GDM1 (cell line): Measurements from ENCODE around the gene MID2.
"Not testable (repeated sequence)": the region's sequence is repeated elsewhere in the genome, so short reads cannot be mapped to it uniquely, and the experiment has no call there.

Experiments used
- DNase-seq: peaks from one replicate; lab custom pipeline; 2025; lab: John Stamatoyannopoulos, UW

Gene MID2

DNA sequence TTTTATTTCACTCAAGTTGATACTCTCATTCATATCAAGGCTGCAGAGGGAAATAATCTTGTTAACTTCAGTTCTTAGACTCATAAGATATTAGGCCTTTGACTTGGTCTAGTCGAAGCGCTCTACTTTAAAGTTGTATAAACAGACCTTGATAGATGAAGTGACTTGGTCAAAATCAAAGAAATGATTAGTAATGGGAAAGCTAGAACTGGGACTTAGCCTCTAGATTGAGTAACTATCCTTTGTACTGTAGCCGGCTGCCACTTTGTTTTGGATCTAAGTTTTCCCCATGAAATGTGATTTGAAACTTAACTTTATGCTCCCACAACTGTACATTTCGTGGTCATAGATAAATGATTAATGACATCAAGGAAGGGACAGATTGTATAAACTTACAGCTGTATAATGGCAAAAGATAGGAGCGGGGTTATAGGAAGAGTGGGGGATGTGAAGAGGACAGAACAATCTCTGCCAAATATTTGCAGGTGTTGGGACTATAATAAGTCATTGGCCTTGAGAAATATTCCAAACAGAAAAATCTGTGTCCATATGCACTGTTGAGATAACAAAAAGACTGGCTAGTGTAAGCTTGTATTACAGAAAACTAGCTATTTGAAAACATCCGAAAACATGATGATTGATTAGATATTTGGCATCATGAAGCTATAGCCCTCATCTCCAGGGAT is 17.2 kb downstream of the MID2 start:
- DNase-seq = no peak

DNA sequence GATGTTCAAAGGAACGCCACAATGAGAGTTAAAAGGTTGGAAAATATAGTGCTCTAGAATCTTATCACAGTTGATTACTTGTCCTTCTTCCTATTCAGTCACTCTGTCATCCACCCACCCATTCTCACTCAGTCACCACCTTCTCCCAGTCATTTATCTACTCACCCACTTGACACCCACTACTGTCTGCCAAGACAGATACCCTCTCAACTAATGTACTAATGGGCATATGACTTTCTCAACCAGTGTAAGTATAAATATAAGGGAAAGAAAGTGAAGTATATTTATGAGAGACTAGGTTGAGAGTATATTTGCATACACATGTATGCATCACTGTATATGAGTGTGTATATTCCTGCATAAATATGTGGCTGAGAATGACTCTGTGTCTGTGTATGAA is 20.0 kb downstream of the MID2 start:
- DNase-seq = no peak

DNA sequence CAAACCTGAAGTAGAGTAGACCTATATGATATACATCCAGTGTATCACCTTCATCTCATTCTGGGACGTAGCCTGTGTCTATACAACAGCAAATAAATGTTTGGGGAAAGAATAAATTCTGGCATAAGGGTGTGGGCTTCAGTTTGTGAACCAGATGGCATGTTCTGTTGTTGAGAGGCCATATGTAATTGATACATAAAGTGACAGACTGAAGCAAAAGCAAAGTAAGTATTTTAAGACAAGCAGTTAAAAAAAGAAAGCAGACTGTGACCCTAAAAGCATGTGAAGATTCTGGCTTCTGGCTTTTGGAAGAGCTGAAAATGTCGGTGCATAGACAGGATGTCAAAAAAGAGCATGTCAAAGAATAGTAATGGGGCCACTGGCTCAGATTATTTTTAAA is 22.9 kb downstream of the MID2 start:
- no peak for DNase-seq

DNA sequence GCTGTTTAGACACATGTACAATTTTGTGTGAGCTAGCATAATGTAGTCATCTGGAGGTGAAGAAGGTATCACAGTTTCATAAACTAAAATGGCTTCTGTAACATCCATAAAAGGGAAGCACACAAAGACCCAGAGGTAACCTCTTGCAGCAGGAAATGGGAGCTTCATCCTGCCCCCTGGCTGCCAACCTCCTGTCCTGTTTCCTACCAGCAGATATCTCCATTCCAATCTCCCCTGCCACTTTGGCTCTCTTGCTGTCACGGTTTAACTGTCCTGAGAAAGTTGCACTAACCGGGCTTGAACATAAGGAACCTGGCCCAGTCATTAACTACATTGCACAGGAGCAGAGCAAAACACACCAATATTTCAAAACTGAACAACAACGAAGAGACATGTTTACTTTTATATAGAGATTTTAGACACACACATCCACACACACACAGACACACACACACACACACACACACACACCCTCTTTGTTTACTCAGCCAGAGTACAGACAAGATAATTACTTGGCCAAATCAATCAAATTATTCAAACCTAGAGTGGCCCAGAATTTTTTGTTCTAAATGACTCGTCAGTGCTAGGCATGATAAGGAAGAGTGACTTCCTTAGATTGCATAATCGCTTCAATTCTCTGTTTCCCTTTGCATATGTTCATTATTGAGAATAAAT is 24.2 kb downstream of the MID2 start:
- DNase-seq = no peak

DNA sequence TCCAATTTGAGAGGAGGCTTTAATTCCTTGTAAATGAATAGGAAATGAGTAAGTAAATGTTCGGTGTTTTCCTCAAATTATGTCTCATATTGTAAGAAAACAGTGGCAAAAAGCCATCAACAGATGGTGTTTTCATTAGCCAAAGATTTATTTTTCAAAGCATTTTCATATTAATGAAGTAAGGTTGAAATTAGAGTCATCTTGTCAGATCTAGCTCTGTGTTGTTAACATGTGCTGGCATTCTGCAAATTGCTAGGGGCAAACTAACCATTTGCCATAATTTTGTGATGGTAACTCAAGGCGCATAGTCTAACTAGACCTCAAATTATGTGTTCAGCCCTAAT is 24.7 kb downstream of the MID2 start:
- DNase-seq = no peak

DNA sequence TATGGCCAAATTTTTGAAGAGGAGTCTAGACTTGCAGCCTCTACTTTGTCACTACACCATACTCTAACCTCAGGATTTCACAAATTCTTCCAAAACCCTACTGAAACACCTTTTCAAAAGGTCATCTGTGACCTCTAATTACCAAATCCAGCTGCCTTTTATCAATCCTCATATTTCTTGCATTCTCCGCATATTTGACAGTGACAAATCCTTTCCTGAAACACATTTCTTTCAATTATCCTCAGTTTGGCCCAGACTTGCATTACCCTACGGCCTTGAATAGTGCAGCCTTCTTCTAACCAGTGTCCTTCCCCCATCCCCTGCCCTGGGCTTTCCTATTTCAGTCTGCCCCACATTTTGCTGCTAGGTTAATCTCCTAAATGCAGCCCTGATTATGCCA is 25.5 kb downstream of the MID2 start:
- DNase-seq = no peak

DNA sequence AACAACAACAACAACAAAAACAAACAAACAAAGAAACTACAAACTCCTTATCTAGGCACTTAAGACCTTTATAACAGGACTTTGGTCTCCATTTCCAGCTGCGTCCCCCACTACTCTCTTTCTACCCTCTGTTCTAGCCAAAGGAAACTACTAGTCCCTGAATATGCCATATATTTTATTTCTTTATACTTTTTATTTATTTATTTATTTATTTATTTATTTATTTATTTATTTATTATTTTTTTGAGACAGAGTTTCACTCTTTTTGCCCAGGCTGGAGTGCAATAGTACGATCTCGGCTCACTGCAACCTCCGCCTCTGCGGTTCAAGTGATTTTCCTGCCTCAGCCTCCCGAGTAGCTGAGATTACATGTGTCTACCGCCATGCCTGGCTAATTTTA is 26.0 kb downstream of the MID2 start:
- DNase-seq = not testable (repeated sequence)

DNA sequence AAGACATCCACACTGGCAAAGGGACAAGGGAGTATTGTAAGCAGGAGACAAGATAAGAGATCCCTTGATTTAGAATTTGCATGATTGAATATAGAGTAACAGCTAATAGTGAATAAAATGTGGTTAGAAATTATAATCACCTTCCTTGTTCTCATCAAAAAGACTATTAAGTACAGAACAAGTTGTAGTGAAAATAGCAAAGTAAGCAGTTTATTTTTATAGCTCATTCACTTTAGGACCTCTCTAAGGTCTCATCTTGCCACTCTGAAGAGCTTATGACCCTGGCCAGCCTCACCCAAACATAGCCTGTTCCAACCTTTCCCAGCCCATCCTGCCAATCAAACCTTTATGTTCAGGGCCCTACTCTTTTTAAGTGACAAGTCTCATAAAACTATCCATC is 30.6 kb downstream of the MID2 start:
- no peak for DNase-seq

DNA sequence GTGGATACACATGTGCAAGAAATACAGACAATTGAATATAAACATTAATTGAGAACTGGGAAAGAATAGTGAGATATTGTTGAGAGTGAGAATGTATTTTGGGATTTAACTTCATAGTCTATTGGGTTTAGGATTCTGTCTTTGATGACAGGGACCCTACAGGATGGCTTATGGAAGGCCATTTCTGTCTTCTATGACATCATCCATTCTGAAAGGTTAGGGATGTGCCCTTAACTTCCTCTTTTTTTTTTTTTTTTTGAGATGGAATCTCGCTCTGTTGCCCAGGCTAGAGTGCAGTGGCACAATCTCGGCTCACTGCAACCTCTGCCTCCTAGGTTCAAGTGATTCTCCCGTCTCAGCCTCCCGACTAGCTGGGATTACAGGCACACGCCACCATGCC is 31.4 kb downstream of the MID2 start:
- DNase-seq = not testable (repeated sequence)

DNA sequence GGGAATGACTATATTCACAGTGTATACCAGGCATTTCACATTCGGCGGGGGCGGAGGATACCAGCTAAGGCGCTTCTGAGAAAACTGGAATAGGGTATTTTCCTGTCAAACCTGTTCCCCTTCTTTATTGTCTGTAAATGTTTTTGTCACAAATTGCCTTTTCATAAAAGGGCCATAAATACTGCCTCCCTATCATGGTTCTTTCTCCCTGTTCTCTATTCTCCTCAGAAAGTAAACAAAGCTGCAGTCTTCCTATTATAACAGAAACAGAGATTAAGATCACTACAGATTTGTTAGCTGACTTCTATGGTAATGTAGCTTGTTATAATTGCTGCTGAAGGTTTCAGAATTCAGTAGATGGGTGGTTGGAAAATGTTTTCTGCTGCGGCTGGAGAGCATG is 32.2 kb downstream of the MID2 start:
- DNase-seq = no peak

DNA sequence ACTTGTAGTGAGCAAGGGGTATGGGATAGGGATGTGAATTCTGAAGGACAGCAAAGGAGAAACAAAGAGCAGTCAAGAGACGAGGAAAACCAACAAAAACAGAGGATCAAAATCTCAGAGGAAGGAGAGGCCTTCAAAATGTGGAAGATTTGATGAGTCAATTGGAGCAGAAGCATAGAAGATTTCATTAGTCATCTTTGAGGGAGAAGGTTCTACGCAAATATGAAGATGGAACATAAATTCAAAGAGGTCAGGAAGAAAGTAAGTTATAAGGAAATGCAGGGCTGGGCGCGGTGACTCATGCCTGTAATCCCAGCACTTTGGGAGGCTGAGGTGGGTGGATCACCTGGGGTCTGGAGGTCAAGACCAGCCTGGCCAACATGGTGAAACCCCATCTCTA is 35.4 kb downstream of the MID2 start:
- no peak for DNase-seq

DNA sequence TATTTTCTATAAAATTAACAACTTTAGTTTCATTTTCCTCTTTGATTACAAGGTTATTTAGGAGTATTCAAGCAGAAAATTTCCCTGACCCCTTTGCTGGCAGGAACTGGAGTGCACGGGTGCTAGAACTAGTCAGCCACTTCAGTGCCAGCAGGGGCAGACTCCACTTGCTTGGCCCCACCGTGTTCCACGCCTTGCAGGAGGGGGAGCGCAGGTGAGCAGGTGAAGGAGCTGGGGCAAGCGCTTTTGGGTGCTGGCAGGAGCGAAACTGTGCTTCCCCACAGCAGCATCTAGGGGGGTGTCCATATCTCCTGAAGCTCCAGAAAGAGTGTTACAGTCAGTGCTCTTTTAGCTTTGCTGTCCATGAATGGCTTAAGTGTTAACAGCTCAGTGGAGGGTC is 45.5 kb downstream of the MID2 start:
- DNase-seq = no peak

DNA sequence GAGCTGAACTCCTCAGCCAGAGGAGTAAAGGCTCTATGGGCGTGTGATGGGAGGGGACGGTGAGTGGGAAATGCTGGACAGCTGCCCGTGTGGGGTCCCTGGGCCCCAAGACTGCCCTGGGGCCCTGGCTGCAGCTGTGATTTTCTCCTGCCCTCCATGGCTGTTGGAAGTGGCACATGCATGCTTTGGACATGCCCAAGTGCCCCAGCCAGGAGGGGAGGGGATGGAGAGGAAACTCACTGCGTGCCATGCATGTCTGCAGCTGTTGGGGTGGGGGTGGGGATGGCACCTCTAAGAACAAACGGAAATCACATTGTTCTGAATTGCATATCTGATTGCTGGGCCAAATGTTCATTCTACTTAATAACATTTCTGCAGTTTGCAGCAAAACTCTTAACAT is 52.4 kb downstream of the MID2 start:
- no peak for DNase-seq

DNA sequence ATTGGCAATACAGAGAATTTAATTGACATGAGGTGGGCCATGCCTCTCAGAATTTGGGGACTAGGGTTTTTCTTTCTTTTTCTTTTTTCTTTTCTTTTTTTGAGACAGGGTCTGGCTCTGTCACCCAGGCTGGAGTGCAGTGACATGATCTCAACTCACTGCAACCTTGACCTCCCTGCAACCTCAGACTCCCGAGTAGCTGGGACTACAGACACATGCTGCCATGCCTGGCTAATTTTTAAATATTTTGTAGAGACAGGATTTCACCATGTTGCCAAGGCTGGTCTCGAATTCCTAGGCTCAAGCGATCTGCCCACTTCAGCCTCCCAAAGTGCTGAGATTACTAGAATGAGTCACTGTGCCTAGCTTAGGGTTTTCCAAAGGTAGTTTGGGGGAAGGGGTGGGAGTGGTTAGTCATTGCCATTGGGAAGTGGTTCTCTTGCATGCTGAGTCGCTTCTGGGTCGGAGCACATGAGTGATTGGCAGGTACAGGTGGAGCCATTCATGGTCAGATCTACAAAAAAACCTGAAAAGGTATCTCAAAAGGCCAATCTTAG is 54.5 kb downstream of the MID2 start:
- no peak for DNase-seq

DNA sequence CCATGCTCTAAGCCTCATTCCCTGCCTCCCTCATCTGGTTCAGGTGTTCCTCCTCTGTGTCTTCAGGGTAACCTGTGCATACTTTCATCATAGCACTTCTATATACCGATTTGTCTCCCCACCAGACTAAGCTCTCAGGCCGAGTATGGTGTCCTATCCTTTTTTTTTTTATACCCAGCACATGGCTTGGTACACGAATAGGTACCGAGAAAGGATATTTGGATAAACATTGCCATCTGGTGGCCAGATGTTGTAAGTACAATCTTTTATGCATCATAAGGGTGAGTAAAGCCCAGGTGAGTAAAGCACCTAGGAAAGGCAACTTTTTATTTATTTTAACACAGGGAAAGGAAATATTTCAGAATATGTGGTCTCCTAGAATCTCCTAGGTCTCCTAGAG is 68.4 kb downstream of the MID2 start:
- DNase-seq = no peak

DNA sequence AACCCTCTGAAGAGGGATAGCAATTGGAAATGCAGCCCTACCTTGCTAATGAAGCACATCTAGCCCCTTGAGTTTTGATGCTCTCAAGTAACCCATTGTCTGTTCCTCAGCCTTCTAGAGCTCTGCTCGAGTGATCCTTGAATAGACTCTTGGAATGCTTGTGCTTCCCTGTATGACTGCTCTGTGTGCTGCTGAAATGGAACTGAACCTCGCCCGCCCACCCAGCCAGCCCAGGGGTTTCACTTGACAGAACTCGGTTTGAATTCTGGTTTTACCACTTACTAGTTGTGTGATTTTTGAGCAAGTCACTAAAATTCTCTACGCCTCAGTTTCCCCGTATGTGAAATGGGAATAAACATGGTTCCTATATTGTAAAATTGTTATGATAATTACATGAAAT is 77.1 kb downstream of the MID2 start:
- no peak for DNase-seq

DNA sequence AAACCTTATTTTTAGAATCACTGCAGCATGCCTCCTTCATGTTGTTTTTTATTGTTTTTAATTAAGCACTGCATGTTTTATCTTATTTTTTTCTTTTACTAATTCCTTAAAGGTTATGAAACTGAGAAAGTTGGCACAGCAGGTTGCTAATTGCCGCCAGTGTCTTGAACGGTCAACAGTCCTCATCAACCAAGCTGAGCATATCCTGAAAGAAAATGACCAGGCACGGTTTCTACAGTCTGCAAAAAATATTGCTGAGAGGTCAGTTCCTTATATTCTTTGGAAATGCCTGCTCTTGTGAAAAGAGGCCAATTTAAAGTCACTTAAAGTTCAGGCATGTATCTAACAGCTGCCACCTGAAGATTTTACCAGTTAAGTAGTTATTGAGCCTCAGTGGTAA is 79.7 kb downstream of the MID2 start:
- no peak for DNase-seq

DNA sequence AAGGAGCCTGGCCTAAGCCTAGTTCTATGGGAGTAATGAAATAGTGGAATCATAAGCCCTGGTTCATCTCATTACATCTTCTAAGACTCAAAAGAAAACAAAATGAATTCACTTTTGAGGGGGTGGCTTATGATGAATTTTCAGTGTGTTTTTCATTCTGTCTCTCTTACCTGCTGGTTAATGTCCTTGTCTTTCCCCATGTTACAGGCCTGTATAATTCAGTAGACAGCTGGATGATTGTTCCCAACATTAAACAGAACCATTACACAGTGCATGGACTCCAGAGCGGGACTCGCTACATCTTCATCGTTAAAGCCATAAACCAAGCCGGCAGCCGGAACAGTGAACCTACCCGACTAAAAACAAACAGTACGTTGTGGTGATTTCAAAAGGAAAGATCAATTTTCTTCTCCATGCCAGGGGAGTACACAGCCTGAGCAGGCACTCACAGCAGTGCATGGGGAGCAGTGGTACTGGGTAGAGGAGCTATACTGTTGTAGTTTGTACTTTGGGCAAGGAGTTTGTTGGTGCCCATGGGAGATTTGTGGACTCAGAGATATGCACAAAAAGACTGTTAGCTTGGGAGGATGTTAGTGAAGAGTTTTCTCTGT is 98.6 kb downstream of the MID2 start:
- no peak for DNase-seq

DNA sequence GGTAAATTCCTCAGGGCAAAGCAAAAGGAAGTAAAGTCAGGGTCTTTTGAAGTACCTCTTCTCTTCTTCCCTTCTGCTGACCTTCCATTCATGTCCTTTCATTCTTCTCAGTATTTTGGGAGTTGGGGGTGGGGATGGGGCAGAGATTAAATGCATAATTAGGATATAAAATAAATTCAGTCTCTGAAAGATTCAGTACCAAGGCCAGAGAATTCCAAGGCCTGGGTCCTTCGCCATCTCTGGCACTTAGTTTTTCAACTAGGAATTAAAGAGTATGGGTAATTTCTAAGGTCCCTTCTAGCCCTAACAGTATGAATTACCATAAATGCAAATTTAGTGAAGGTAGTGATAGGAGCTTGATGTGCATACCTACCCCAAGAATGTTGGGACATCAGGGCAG is 108.6 kb downstream of the MID2 start:
- DNase-seq = no peak

DNA sequence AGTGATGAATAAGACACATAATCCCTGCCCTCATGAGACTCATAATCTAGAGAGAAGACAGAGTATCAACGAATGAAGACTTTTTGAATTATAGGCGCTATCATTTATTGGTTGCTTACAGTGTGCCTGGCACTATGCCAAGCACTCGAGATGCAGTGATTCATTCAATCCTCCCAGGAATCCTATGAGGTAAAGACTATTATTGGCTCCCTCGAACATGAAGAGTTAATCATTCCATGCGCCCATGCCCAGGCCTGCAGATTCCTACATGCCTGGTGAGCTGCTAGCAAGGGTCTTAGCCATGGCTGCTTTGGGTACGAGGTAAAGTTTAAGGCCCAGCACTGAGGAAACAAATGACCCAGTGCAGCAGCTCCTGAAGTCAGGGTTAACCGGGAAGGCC is 109.5 kb downstream of the MID2 start:
- no peak for DNase-seq

DNA sequence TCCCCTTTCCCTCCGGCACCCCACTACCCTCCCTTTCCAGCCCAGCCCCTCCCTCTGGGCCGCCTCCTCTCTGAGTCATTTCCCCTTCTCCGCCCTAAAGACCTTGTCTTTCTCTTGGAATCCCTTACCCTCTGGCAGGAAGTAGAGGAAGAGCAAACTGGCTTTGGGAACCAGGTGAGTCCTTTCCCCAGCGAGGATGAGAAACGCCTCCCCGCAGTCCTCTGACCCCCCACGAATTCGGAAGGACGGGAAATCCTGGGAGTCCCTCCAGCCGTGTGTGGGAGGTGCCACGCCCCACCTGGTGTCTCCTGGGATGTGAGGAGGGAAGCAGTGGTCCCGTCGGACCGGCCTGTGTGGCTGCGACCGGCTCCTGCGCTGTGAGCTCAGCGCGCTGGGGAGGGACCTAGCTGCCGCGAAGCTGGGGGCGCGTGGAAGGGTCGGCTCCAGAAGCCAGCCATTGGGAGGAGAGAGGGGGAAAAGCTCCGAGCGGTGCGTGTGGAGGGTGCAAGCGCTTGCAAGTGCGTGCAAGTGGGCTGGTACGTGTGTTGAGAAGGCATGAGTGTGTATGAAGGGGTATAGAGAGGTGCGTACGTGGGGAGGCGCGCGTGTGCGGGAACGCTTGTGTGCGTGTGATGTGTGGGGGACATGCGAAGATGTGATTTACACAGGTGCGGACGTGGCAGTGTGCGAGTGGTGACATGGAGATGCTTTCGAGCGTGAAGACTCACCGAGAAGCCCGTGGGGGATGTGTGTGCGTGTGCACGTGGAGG is 110.2 kb downstream of the MID2 start:
- DNase-seq = no peak

DNA sequence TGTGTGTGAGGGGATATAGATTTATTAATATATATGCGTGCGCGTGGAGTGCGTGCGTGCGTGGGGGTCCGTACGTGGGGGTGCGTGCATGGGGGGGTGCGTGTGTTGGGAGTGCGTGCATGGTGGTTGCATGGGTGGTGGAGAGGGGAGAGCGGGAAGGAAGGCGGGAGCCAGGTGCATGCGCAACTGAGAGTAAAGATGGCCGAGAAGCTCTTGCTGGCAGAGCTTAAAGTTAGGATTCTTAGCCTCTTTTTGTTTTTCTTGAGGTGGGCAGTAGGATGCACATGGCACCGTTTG is 110.7 kb downstream of the MID2 start:
- DNase-seq = no peak

DNA sequence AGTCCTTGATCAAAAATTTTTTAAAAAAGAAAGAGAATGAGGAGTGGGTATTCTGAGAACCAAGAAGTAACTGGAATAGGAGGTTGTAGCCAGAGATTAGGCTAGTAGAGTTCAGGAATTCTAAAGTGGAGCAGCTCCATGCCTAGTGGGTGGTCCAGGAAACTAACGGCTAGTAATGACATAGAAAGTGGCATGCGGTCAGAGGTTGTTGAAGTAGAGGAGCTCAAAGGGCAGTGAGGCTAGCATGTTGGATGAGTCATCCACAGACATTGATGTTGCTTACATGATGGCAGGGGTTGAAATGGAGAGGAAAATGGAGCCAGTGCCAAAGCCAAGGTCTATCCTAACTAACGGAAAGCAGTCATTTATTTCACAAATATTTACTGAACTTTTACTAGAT is 114.4 kb downstream of the MID2 start:
- no peak for DNase-seq
